Kidney (tissue), 14 donors: ENCODE data around the gene UBE4B. TPM values are rescaled to one million over a fixed set of nuclear protein-coding genes. Genes with fewer than 3 reads are reported as not detected.

ENCODE experiments used
- DNase-seq, 5 donors: peaks; one replicate each; pipeline ENCODE4 v3.0.0-alpha.2; 2013 to 2020
- FAIRE-seq: peaks from 2 replicates; lab custom pipeline; 2012; peaks lifted over from hg19 to GRCh38; lab: Jason Lieb, UNC
- H3K27ac ChIP-seq, 2 donors: one replicate each; pipeline ENCODE4 v1.7.0; 2013; ENCODE audit warnings: low read depth in 2 of 2, low read length in 2 of 2, inconsistent platforms in 1 of 2
- H3K27me3 ChIP-seq: one replicate; pipeline ENCODE4 v1.7.1; 2013; ENCODE audit warnings: low read length, inconsistent platforms; ENCODE audit not compliant: control insufficient read depth, insufficient read depth
- H3K36me3 ChIP-seq, 3 donors: one replicate each; pipeline versions ENCODE4 v1.7.0 to v1.7.1; 2013; ENCODE audit warnings: low read length in 3 of 3, control low read depth in 1 of 3, inconsistent platforms in 1 of 3; ENCODE audit not compliant: insufficient read depth in 3 of 3, control insufficient read depth in 2 of 3
- H3K4me1 ChIP-seq, 3 donors: one replicate each; pipeline versions ENCODE4 v1.7.0 to v1.7.1; 2013; ENCODE audit warnings: low read length in 3 of 3, inconsistent platforms in 1 of 3, low read depth in 1 of 3; ENCODE audit not compliant: control insufficient read depth in 2 of 3, insufficient read depth in 2 of 3
- H3K4me3 ChIP-seq, 3 donors: one replicate each; pipeline versions ENCODE4 v1.7.0 to v1.8.1; 2013; ENCODE audit warnings: low read length in 3 of 3, control low read depth in 1 of 3, inconsistent platforms in 1 of 3
- H3K9ac ChIP-seq, 3 donors: one replicate each; pipeline versions ENCODE4 v1.7.0 to v1.7.1; 2013; ENCODE audit warnings: low read length in 3 of 3, control low read depth in 1 of 3, inconsistent platforms in 1 of 3
- H3K9me3 ChIP-seq, 3 donors: one replicate each; pipeline versions ENCODE4 v1.7.0 to v1.7.1; 2013; ENCODE audit warnings: low read length in 3 of 3, control low read depth in 1 of 3, inconsistent platforms in 1 of 3; ENCODE audit not compliant: control insufficient read depth in 2 of 3, insufficient read depth in 1 of 3
- CTCF ChIP-seq: IDR thresholded peaks from 3 replicates; pipeline ENCODE4 v1.5.1; 2012; ENCODE audit warnings: mild to moderate bottlenecking, moderate library complexity, borderline replicate concordance; ENCODE audit not compliant: insufficient read depth; ENCODE audit errors: extremely low read depth
- intact Hi-C: fragments of 100-400 bp; cut with DNase I; formaldehyde crosslinking; loops from one replicate; pipeline ENCODE4 v1.11.1; 2022
- polyA plus RNA-seq: library from polyadenylated mRNA; stranded (reverse); fragments of 350-450 nt; fragmentation: Illumina TruSeq; extraction: RNeasy Lipid Tissue Mini Kit (QIAGEN cat#74804); gene quantifications from one replicate; pipeline ENCODE4 v1.2.3, GENCODE V29; 2014; ENCODE audit warnings: low read depth, low replicate concordance; ENCODE audit not compliant: insufficient read depth
- total RNA-seq: library from RNA; stranded (reverse); fragmentation: NEBNext Ultra II Directional; extraction: Animal tissue kit (Norgen Biotek cat#: 25700); gene quantifications from one replicate; pipeline ENCODE4 v1.2.1, GENCODE V29; 2021
- donor health status: control.
- donor health status: control.
- donor health status: control.
- donor health status: control.
- donor health status: control.
- donor health status: DM: yes; HTN: yes; CAD: no.
- donor health status: Normal renal cell carcinoma (clear cell type).

Gene UBE4B
- total and polyA plus RNA-seq, 2 donors from 2014 or later: 13.3 to 33.5 TPM

DNA sequence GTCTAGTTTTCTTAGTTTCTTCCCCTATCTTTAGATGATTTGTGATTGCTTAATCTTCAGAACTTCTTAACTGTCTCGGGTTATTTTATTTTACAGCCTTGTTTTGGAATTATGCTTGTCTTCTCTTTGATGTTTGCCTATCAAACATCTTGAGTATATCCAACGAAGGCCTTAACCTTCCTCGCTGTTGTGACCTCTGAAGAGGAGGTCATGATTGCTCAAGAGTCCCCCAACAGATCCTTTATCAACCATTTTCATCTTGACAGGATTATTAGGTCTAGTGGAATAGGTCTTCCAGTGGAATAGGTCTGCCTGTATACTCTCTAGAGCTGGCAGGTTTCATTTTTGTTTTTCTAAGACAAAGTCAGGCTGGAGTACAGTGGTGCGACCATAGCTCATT is 45.7 kb downstream of the UBE4B start:
- DNase-seq: no peak
- peaks cover 0 to 5% (median 0%) of the 10 kb centered on the region in 3 donors for H3K36me3 ChIP-seq
- no peaks in the 10 kb centered on the region for H3K9me3 ChIP-seq
- no peaks in the 10 kb centered on the region for H3K27me3 ChIP-seq
- H3K27ac ChIP-seq: no peak overlapping the region
- intact Hi-C loops: no loop called here
- TF ChIP-seq CTCF: no peak
- no peak for FAIRE-seq
- no peak overlapping the region for H3K9ac ChIP-seq
- no peak overlapping the region for H3K4me3 ChIP-seq
- H3K4me1 ChIP-seq: no peaks in the 10 kb centered on the region

DNA sequence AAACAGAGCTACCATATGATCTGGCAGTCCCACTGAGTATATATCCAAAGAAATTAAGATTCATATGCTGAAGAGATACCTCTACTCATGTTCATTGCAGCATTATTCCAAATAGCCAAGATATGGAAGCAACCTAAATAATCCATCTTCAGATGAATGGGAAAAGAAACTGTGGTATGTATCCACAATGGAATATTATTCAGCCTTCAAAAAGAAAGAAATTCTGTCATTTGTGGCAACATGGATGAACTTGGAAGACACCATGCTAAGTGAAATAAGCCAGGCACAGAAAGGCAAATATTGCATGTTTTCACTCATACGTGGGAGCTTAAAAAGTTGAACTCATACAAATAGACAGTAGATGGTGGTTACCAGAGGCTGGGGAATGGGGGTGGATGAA is 47.8 kb downstream of the UBE4B start:
- DNase-seq: no peak
- no peaks in the 10 kb centered on the region for H3K4me1 ChIP-seq
- H3K4me3 ChIP-seq: no peak overlapping the region
- no peak overlapping the region for H3K27ac ChIP-seq
- H3K9me3 ChIP-seq: no peaks in the 10 kb centered on the region
- TF ChIP-seq CTCF: no peak
- FAIRE-seq: no peak
- no peaks in the 10 kb centered on the region for H3K27me3 ChIP-seq
- H3K9ac ChIP-seq: no peak overlapping the region
- intact Hi-C loops: no loop called here
- H3K36me3 ChIP-seq: no peaks in the 10 kb centered on the region

GRCh38 chr1:10082785-10083479 is 50.2 kb downstream of the UBE4B start:
- no peak for DNase-seq
- no peak overlapping the region for H3K4me3 ChIP-seq
- H3K4me1 ChIP-seq: no peaks in the 10 kb centered on the region
- H3K9me3 ChIP-seq: no peaks in the 10 kb centered on the region
- no peaks in the 10 kb centered on the region for H3K27me3 ChIP-seq
- H3K27ac ChIP-seq: no peak overlapping the region
- H3K9ac ChIP-seq: no peak overlapping the region
- intact Hi-C loops: no loop called here
- TF ChIP-seq CTCF: no peak
- H3K36me3 ChIP-seq: no peaks in the 10 kb centered on the region
- FAIRE-seq: no peak

- no peak overlapping the region for H3K9ac ChIP-seq
- no peak overlapping the region for H3K27ac ChIP-seq
- no peak for TF ChIP-seq CTCF
- DNase-seq: no peak
- H3K27me3 ChIP-seq: no peaks in the 10 kb centered on the region
- no peaks in the 10 kb centered on the region for H3K4me1 ChIP-seq
- no peak for FAIRE-seq
- H3K9me3 ChIP-seq: no peaks in the 10 kb centered on the region
- intact Hi-C loops: no loop called here
- no peak overlapping the region for H3K4me3 ChIP-seq
- no peaks in the 10 kb centered on the region for H3K36me3 ChIP-seq
These were observed 51.3 kb downstream of the UBE4B start for GRCh38 chr1:10084045-10084444.
